RKO (cell line): Measurements from ENCODE around the gene SKAP1.
"Not testable (repeated sequence)": the region's sequence is repeated elsewhere in the genome, so short reads cannot be mapped to it uniquely, and the experiment has no call there.

Experiments
- DNase-seq: peaks from one replicate; pipeline ENCODE4 v3.0.0-alpha.2; 2016; ENCODE audit warnings: low spot score

SKAP1 gene

DNA sequence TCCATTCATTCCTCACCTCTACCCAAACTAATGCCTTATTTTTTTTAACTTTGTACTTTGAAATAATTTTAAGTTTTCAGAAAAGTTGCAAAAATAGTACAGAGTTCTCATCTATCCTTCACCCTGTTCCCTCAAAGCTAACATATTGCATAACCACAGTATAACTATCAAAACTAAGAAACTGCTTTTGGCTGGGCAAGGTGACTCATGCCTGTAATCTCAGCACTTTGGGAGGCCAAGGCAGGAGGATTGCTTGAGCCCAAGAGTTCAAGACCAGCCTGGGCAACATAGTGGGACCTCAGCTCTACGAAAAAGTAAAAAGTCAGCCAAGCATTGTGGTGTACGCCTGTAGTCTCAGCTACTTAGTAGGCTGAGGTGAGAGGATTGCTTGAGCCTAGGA, 147.7 kb downstream of the SKAP1 start:
- DNase-seq = no peak

GRCh38 chr17:48278760-48279491, 151.1 kb downstream of the SKAP1 start:
- no peak for DNase-seq

GRCh38 chr17:48276776-48277175, 153.2 kb downstream of the SKAP1 start:
- DNase-seq = no peak

DNA sequence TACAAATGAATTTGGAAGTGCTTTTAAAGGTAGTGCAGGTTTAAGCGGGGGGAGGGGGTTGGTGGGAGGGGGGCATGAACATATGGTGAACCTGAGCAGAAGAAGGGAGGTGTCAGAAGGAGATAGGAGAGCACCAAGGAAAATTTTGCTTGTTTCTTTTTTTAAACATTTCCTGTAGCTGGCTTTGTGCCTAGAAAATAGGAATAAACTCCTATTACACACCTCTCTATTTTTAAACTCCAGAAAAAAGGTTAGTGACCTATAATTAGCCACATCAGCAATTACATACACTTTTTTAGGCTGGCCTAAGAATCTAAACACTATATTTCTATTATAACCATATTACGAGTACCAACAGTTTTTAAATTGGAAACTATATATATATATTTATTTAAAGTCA, 159.1 kb downstream of the SKAP1 start:
- no peak for DNase-seq

DNA sequence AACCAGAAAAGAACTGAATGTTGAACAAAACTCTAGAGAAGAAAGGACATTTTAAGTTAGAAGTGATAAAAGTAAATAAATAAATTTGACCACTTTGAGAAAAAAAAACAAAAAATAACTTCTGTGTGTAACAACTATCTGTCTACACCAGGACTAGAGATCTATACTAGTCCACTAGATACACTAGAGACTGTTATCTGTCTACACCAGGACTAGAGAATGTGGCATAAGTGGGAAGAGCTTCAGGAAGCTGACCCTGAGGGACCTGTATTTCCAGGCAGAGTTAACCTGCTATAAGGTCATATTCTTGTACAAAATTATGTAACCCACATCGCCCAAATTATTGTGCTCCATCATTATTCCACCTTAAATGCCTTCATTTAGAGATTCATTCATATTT, 160.8 kb downstream of the SKAP1 start:
- no peak for DNase-seq

- no peak for DNase-seq
These were observed 166.3 kb downstream of the SKAP1 start for GRCh38 chr17:48263731-48264035.

- DNase-seq = peak; percentile 41
These were observed 166.9 kb downstream of the SKAP1 start for GRCh38 chr17:48262982-48263730.

GRCh38 chr17:48261297-48261880, 168.6 kb downstream of the SKAP1 start:
- peak; percentile 73 for DNase-seq

GRCh38 chr17:48259694-48260291, 170.2 kb downstream of the SKAP1 start:
- DNase-seq = peak; percentile 53

- no peak for DNase-seq
These were observed 171.7 kb downstream of the SKAP1 start for GRCh38 chr17:48258331-48258730.

- DNase-seq = no peak
These were observed 174.3 kb downstream of the SKAP1 start for GRCh38 chr17:48255759-48256158.

- DNase-seq = no peak
These were observed 175.1 kb downstream of the SKAP1 start for GRCh38 chr17:48254896-48255295.

GRCh38 chr17:48253975-48254374, 176.0 kb downstream of the SKAP1 start:
- no peak for DNase-seq

DNA sequence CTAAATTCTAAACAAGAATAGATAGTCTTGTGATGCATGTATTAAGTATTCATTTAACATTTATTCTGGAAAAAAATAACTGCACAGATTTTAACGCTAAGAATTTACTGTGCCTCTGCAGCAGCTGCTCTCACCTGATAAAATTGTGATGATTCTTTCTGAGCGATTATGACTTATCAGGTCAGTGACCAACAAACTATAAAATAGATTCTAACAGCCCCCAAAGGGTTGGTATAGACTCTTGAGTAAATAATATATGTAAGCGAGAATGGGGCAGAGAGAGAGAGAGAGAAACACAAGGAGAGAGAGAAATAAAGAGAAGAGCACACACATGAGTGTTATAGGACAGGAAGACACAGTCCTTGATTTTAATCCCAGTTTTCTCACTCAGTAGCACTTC, 178.1 kb downstream of the SKAP1 start:
- no peak for DNase-seq

- no peak for DNase-seq
These were observed 179.1 kb downstream of the SKAP1 start for GRCh38 chr17:48250949-48251348.

GRCh38 chr17:48250059-48250458, 180.0 kb downstream of the SKAP1 start:
- not testable (repeated sequence) for DNase-seq

DNA sequence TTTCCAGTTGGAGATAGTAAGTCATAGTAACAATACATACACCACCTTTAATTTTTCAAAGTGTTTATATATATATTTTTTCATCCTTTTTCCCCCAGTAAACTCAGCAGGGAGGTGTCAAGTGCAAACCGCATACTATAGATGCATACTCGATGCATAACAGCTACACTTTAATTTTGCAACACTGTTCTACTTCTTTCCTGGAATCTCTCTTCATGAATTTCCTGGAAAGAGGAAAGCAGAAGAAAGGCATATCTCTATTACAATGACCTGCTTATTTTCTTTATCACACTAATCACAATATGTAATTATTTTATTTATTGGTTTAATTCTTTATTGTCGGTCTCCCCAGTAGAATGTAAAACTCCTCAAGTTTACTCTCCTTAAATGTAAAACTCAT, 182.4 kb downstream of the SKAP1 start:
- DNase-seq = no peak

DNA sequence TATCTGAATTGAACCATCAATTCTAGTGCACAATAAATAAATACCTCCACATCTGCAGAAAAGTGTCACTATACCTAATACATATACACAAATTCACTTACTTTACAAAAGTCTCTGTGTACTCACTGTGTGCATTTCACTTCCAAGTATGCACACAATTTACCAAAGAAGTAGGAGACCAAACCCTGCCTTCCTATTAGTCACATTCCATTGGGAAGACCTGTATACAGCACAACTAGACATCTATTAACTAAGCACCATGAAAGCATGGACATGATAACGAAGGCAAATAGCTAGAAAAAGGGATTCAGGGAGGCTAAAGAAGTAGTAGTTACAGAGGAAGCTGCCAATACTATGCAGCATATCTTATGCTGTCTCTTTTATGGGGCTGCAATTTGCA, 183.0 kb downstream of the SKAP1 start:
- no peak for DNase-seq

DNA sequence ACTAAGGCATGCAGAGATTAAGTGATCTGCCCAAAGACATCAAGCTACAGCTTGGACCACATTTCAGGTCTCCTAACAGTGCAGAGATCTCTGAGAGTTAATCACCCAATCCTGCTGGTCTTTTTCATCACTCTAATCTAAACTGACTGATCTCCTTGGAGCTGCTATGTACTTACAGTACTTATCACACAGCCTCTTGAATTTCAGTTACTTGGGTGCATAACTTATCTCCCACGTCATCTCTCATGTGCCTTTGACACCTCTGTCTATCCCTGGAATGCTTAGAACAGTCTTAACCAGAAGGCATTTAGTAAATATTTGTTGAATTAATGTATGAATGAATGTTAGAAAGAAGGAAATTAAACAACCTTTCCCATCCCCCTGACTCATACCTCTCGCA, 183.4 kb downstream of the SKAP1 start:
- DNase-seq = no peak

- not testable (repeated sequence) for DNase-seq
These were observed 184.5 kb downstream of the SKAP1 start for GRCh38 chr17:48245465-48246033.

- DNase-seq = no peak
These were observed 185.2 kb downstream of the SKAP1 start for GRCh38 chr17:48244814-48245213.

DNA sequence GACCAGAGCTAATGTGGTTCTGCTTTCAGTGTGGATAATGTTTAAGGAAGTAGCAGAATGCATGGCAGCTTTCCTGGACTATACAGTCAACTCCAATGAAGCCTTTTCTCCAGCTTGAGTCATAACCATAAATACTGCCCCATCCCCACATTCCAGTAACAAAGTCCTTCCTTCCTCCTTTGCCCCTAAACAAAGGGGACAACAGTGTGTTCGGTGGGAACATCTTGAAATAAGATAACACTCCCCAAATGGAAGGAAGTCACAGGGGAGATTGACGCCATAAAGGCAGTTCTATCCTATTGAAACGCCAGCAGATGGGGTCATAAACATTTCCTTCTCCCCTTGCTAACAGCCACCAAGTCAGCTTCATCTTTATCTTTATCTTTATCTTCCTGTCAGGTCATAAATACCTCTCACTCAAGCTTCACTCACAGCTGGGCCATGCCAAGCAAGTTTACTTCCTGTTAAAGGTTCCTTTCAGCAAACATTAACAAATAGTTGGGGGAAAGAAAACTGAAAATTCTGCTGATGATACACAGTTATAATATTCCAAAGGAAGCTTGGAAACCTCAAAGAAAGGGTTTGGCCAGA, 185.8 kb downstream of the SKAP1 start:
- no peak for DNase-seq
